HG03064 (cell line): ENCODE results near the gene PLEKHB2.
"Not testable (repeated sequence)": the region's sequence is repeated elsewhere in the genome, so short reads cannot be mapped to it uniquely, and the experiment has no call there.

Experiments used
- ATAC-seq: cut with Tn5 transposase; IDR thresholded peaks from one replicate; pipeline ENCODE4 v1.9.1; 2021; ENCODE audit warnings: low read depth; ENCODE audit not compliant: unreplicated experiment

The PLEKHB2 gene

GRCh38 chr2:131105156-131105949 is at the start of gene PLEKHB2:
TSS of gene PLEKHB2 (plus strand) at chr2:131105336. CDS start at chr2:131120942, 15,606 bp downstream.
- ATAC-seq, result peak; percentile 73

GRCh38 chr2:131056204-131056931 is 48.8 kb upstream of the PLEKHB2 start:
- no peak for ATAC-seq

GRCh38 chr2:131056932-131057287 is 48.2 kb upstream of the PLEKHB2 start:
- no peak for ATAC-seq

- ATAC-seq, result no peak
Measured at GRCh38 chr2:131058214-131058843, 46.8 kb upstream of the PLEKHB2 start.

- ATAC-seq, result no peak
Measured at GRCh38 chr2:131058920-131059319, 46.2 kb upstream of the PLEKHB2 start.

GRCh38 chr2:131063501-131064283 is 41.4 kb upstream of the PLEKHB2 start:
- no peak for ATAC-seq

GRCh38 chr2:131064589-131065512 is 40.3 kb upstream of the PLEKHB2 start:
- ATAC-seq, result no peak

- ATAC-seq, result no peak
Measured at GRCh38 chr2:131067465-131068125, 37.5 kb upstream of the PLEKHB2 start.

- ATAC-seq, result not testable (repeated sequence)
Measured at GRCh38 chr2:131068172-131068571, 37.0 kb upstream of the PLEKHB2 start.

GRCh38 chr2:131075578-131075977 is 29.6 kb upstream of the PLEKHB2 start:
- ATAC-seq, result not testable (repeated sequence)

- ATAC-seq, result no peak
Measured at GRCh38 chr2:131076707-131077106, 28.4 kb upstream of the PLEKHB2 start.

GRCh38 chr2:131077182-131077846 is 27.8 kb upstream of the PLEKHB2 start:
- ATAC-seq, result no peak

- ATAC-seq, result no peak
Measured at GRCh38 chr2:131077966-131078365, 27.2 kb upstream of the PLEKHB2 start.

- not testable (repeated sequence) for ATAC-seq
Measured at GRCh38 chr2:131079931-131080330, 25.2 kb upstream of the PLEKHB2 start.

GRCh38 chr2:131081190-131081589 is 23.9 kb upstream of the PLEKHB2 start:
- no peak for ATAC-seq

- no peak for ATAC-seq
Measured at GRCh38 chr2:131085646-131086045, 19.5 kb upstream of the PLEKHB2 start.

- ATAC-seq, result no peak
Measured at GRCh38 chr2:131092458-131093005, 12.6 kb upstream of the PLEKHB2 start.

GRCh38 chr2:131093006-131093695 is 12.0 kb upstream of the PLEKHB2 start, which contains the start of gene FAM168B:
TSS of gene FAM168B (minus strand) at chr2:131093460. CDS start at chr2:131082646, 10,814 bp downstream.
- ATAC-seq, result peak; percentile 72
